Measurements from ENCODE around the gene FAM47E. TPM values are rescaled to one million over a fixed set of nuclear protein-coding genes. Genes with fewer than 3 reads are reported as not detected.

The FAM47E gene
- total and polyA plus RNA-seq, 12 donors, result 2.8 to 23.8 (median 5.3) TPM

DNA sequence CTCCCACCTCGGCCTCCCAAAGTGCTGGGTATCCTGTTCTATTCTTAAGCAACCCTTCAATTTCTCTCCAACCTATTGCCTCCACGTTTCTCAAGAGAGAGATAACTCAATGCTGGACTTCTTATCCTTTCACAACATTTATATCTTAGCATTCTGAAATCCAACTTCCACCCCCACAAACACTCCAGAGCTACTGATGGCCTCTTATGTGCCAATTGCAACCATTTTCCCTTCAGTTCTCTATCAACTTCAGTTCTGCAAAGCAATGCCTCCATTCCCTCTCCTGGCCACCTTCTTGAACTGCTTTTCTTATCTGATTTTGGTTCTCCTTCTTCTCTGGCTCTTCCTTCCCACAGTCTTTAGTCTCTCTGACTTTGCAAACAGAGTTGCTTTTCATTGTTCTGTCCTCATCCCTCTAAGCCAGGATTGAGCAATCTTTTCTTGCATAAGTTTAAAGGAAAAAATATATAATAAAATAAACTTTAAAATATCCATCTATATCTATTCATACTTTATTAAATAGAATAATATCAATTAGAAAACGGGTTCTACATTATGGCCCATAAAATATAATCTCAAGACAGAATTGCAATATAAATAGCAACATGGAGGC is 51.4 kb downstream of the FAM47E start:
- WGBS, 4 donors, result 66 to 86% (median 71%) methylated on average over 3 of the region's 3 CpGs
- TF ChIP-seq, protein P1, sequence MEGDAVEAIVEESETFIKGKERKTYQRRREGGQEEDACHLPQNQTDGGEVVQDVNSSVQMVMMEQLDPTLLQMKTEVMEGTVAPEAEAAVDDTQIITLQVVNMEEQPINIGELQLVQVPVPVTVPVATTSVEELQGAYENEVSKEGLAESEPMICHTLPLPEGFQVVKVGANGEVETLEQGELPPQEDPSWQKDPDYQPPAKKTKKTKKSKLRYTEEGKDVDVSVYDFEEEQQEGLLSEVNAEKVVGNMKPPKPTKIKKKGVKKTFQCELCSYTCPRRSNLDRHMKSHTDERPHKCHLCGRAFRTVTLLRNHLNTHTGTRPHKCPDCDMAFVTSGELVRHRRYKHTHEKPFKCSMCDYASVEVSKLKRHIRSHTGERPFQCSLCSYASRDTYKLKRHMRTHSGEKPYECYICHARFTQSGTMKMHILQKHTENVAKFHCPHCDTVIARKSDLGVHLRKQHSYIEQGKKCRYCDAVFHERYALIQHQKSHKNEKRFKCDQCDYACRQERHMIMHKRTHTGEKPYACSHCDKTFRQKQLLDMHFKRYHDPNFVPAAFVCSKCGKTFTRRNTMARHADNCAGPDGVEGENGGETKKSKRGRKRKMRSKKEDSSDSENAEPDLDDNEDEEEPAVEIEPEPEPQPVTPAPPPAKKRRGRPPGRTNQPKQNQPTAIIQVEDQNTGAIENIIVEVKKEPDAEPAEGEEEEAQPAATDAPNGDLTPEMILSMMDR (IDR thresholded peaks at IDR 0.05), result no peak
- no peak for TF ChIP-seq POLR2A (IDR thresholded peaks at IDR 0.05)
- Histone ChIP-seq H3K9me3 (replicated peaks in 1 of 3) (no peaks in the 10 kb centered on the region), H3K36me3 (replicated peaks in 1 of 2) (no peaks in the 10 kb centered on the region), H3K27me3 (no peaks in the 10 kb centered on the region), H3K4me3 (no peak overlapping the region), H3K27ac (peak overlapping the region in 2 of 5 donors; percentile 54 to 83), H3K4me1 (replicated peaks in 1 of 2) (peaks cover 4 to 40% of the 10 kb centered on the region in 2 donors)
- DNase-seq, result no peak
- intact Hi-C loops (cut with DNase I), result loop anchor here (10.0 kb wide), 2 partner anchors 108 to 118 kb away; no protein-coding TSS in a partner anchor

DNA sequence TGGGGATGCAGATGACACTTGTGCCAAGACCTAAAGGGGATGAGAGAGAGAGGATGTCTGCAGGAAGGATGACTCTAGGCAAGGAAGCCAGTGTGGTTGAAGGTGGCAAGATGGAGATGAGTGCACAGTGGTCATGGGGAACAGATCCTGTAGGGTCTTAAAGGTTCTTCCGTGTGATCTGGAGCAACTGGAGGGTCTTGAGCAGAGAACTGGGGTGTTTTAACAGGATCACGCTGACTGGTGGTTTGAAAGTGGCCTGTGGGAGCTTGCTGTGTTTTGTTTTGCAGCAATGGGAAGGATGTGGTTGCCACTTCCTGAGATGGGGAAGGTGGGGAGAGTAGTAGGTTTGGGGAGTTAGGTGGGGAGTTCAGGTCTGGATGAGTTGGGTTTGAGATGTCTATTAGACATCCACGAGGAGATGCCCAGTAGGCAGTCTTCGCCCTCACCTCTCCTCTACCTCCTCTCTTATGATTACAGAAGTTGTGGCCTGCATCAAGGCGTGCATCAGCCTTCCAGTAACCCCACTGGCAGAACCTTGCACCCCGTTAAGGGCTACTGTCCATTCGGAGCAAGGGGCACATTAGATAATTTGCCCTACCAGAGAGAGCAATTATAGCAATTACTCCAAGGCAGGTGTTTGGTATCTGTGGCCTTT is 53.6 kb downstream of the FAM47E start:
- intact Hi-C loops (cut with DNase I), result loop anchor here (10.0 kb wide), 2 partner anchors 110 to 120 kb away; no protein-coding TSS in a partner anchor
- TF ChIP-seq, protein P1 (IDR thresholded peaks at IDR 0.05), result no peak
- TF ChIP-seq POLR2A (IDR thresholded peaks at IDR 0.05), result no peak
- peak overlapping the region in 1 of 4 donors; percentile 87 for H3K4me3 ChIP-seq
- no peaks in the 10 kb centered on the region for H3K27me3 ChIP-seq
- peak overlapping the region in 1 of 5 donors; percentile 90 for H3K27ac ChIP-seq
- H3K9me3 ChIP-seq (replicated peaks in 1 of 3), result no peaks in the 10 kb centered on the region
- DNase-seq, result no peak
- WGBS, 4 donors, result 78 to 80% (median 79%) methylated on average over 6 to 7 of the region's 7 CpGs
- H3K36me3 ChIP-seq (replicated peaks in 1 of 2), result no peaks in the 10 kb centered on the region
- H3K4me1 ChIP-seq (replicated peaks in 1 of 2), result peaks cover 4 to 39% of the 10 kb centered on the region in 2 donors

GRCh38 chr4:76305971-76306881 is 54.7 kb downstream of the FAM47E start, which contains the start of gene STBD1:
TSS of gene STBD1 (plus strand) at chr4:76306733. CDS start at chr4:76306770, 37 bp downstream.
- Histone ChIP-seq H3K27ac (peak within 1 kb of the TSS; percentile 57 to 90 (median 84)), H3K27me3 (no peaks in the 10 kb centered on the region), H3K9me3 (replicated peaks in 1 of 3) (no peaks in the 10 kb centered on the region), H3K36me3 (replicated peaks in 1 of 2) (no peaks in the 10 kb centered on the region), H3K4me3 (peak within 1 kb of the TSS; percentile 62 to 87 (median 74)), H3K4me1 (replicated peaks in 1 of 2) (peaks cover 4 to 28% of the 10 kb centered on the region in 2 donors)
- WGBS, 4 donors, result 0 to 3% (median 0%) methylated on average over 22 to 85 of the region's 85 CpGs
- peak; percentile 76 to 90 (median 78) for DNase-seq
- intact Hi-C loops (cut with DNase I), result loop anchor here (10.0 kb wide), 2 partner anchors 111 to 121 kb away; no protein-coding TSS in a partner anchor
- peak in 1 of 2 donors; percentile 63 for TF ChIP-seq POLR2A (IDR thresholded peaks at IDR 0.05)
- TF ChIP-seq, protein P1 (IDR thresholded peaks at IDR 0.05), result peak in 3 of 6 experiments; percentile 5 to 18 (median 5)

All from adrenal gland (tissue), 12 donors.